VCaP (cell line): ENCODE data around the gene CLDN15.

ENCODE experiments used
- H3K27ac ChIP-seq: fragments of 450-650 bp; 2 replicates; pipeline ENCODE4 v1.5.1; 2017
- TF ChIP-seq, protein P1 (sequence below): fragments of 450-650 bp; conservative IDR thresholded peaks from 2 replicates; pipeline ENCODE4 v1.5.1; 2017; ENCODE audit warnings: mild to moderate bottlenecking, moderate library complexity

The CLDN15 gene

GRCh38 chr7:101235050-101235449 lies 2.6 kb downstream of the CLDN15 start:
- H3K27ac ChIP-seq, result no peak overlapping the region
- TF ChIP-seq, protein P1, sequence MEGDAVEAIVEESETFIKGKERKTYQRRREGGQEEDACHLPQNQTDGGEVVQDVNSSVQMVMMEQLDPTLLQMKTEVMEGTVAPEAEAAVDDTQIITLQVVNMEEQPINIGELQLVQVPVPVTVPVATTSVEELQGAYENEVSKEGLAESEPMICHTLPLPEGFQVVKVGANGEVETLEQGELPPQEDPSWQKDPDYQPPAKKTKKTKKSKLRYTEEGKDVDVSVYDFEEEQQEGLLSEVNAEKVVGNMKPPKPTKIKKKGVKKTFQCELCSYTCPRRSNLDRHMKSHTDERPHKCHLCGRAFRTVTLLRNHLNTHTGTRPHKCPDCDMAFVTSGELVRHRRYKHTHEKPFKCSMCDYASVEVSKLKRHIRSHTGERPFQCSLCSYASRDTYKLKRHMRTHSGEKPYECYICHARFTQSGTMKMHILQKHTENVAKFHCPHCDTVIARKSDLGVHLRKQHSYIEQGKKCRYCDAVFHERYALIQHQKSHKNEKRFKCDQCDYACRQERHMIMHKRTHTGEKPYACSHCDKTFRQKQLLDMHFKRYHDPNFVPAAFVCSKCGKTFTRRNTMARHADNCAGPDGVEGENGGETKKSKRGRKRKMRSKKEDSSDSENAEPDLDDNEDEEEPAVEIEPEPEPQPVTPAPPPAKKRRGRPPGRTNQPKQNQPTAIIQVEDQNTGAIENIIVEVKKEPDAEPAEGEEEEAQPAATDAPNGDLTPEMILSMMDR, result peak; percentile 37

GRCh38 chr7:101234636-101235035 lies 3.0 kb downstream of the CLDN15 start:
- TF ChIP-seq, protein P1, result no peak
- H3K27ac ChIP-seq, result no peak overlapping the region

- TF ChIP-seq, protein P1, result no peak
- H3K27ac ChIP-seq, result no peak overlapping the region
These were observed 3.6 kb downstream of the CLDN15 start for GRCh38 chr7:101233907-101234547.

- TF ChIP-seq, protein P1, result no peak
- peak overlapping the region; percentile 89 for H3K27ac ChIP-seq
These were observed 5.3 kb downstream of the CLDN15 start for GRCh38 chr7:101232141-101232850.

DNA sequence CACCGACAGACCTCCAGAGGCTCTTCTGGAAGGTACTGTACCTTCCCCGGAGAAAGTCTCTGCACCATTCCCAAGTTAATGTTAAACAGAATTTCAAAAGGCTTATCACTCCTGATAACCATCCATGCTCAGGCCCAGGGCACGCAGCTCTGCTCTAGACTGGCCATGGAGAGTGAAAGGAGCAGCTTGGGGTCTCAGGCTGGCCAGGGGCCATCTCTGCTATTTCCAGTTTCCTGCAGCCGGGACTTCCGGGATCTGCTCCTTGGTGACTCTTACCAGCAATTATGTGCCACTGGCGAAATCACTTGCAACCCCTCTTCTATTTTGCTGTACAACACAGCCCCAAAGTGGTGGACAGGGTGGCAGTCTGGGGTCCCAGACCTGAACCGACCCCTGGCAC lies 6.0 kb downstream of the CLDN15 start:
- H3K27ac ChIP-seq, result peak overlapping the region; percentile 89
- TF ChIP-seq, protein P1, result no peak

DNA sequence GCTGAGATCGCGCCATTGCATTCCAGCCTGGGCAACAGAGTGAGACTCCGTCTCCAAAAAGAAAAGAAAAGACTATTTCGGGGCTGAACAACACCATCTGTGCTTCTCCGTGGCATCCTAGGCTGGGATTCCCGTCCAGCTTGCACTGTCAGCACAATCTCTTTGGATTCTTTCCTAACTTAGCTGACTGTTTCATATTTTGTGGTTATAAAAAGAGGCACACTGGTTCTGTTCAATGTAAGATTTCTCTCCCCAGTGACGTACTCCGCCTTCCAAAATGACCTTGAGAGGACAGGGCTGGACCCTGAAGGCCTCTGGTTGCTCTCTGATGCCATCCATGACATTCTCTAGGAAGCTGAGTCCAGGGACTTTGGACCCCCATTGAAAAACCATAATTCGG lies 10.9 kb downstream of the CLDN15 start:
- TF ChIP-seq, protein P1, result no peak

GRCh38 chr7:101225650-101226049 lies 12.0 kb downstream of the CLDN15 start:
- H3K27ac ChIP-seq, result no peak overlapping the region
- TF ChIP-seq, protein P1, result no peak

More for the DNA sequence above, 10.9 kb downstream of the CLDN15 start:
- H3K27ac ChIP-seq, result no peak overlapping the region
